Activated T-helper 9 cell treated with anti-CD3 and anti-CD28 coated beads, Interleukin-2, amount 50 U/mL, for 16 hours (primary cell): ENCODE measurements around the gene ACTL6B.
"Not testable (repeated sequence)": the region's sequence is repeated elsewhere in the genome, so short reads cannot be mapped to it uniquely, and the experiment has no call there.

Source experiments
- DNase-seq: peaks from one replicate; pipeline ENCODE4 v3.0.0-alpha.2; 2020; ENCODE audit warnings: low read depth

ACTL6B gene

GRCh38 chr7:100655908-100656674 is at the start of gene ACTL6B:
TSS of gene ACTL6B (minus strand) at chr7:100656448. CDS start at chr7:100656354, 94 bp downstream.
- DNase-seq: no peak

DNA sequence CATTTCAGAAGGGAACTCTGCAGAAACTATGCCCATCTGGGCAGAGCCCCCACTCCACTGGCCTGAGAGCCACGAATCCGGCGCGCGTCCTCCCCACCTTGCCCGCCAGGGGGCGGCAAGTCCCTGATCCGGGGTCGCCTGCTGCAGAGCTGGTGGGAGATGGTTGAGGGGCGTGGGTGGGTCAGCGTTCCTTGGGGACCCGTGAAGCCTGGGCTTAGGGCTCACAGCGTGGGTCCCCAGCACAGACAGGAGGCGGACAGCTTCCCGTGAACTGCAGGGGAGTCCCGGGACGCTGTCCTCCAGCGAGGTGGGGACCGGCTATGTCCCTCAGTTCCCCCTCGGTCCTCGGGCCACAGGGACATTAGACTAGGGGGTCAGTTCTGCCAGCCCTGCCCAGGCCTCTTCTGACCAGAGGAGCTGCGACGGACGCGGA is 49.1 kb upstream of the ACTL6B start:
- DNase-seq: peak; percentile 68

- DNase-seq: not testable (repeated sequence)
These were observed 44.8 kb upstream of the ACTL6B start for GRCh38 chr7:100701089-100701488.

GRCh38 chr7:100699018-100699417 is 42.8 kb upstream of the ACTL6B start:
- DNase-seq: no peak

DNA sequence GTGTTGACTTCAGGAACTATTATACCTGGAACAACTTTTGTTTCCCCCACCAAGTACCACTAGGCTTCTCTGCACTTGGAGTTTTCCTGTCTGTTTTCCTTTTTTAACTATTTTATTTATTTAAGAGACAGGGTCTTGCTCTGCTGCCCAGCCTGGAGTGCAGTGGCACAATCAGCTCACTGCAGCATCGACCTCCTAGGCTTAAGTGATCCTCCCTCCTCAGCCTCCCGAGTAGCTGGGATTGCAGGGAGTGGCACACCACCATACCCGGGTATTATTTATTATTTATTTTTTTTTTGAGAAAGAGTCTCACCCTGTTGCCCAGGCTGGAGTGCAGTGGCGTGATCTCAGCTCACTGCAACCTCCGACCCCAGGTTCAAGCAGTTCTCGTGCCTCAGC is 39.9 kb upstream of the ACTL6B start:
- no peak for DNase-seq

DNA sequence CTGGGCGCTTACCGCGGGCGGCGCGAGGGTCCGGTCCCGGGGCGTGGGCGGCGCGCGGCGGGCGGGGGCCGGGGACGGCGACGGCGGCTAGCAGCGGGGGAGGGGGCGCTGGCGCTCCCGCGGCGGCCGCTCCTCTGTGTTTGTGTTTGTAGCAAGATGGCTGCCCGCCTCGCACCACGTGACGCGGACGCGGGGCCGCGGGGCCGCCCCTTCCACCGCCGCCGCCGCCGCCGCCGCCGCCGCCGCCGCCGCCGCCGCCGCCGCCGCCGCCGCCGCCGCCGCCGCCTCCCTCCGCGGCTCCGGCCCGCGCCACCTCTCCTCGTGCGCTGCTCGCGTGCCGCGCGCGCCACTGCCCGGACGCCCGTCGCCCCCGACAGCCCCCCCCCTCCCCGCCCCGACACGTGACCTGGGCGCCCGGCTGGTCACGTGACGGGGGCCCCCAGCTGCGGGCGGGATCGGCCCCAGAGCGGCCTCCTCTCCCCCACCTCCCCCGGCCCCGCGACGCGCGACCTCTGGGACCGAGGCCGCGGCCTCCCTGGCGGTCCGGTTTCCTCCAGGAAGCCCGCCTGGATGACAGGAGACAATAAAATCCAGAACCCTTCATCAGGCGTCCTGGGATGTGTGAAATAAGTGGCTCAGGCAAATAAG is 38.0 kb upstream of the ACTL6B start, which contains the start of gene GIGYF1:
GIGYF1 (minus strand) TSS at position 153 of the 648 bp plus-strand sequence. CDS start 6,012 bp downstream, outside the sequence.
- DNase-seq: peak; percentile 58

GRCh38 chr7:100693312-100694097 is 37.3 kb upstream of the ACTL6B start:
- DNase-seq: no peak

GRCh38 chr7:100692578-100692961 is 36.3 kb upstream of the ACTL6B start:
- no peak for DNase-seq

GRCh38 chr7:100691676-100692577 is 35.7 kb upstream of the ACTL6B start:
- peak; percentile 69 for DNase-seq

DNA sequence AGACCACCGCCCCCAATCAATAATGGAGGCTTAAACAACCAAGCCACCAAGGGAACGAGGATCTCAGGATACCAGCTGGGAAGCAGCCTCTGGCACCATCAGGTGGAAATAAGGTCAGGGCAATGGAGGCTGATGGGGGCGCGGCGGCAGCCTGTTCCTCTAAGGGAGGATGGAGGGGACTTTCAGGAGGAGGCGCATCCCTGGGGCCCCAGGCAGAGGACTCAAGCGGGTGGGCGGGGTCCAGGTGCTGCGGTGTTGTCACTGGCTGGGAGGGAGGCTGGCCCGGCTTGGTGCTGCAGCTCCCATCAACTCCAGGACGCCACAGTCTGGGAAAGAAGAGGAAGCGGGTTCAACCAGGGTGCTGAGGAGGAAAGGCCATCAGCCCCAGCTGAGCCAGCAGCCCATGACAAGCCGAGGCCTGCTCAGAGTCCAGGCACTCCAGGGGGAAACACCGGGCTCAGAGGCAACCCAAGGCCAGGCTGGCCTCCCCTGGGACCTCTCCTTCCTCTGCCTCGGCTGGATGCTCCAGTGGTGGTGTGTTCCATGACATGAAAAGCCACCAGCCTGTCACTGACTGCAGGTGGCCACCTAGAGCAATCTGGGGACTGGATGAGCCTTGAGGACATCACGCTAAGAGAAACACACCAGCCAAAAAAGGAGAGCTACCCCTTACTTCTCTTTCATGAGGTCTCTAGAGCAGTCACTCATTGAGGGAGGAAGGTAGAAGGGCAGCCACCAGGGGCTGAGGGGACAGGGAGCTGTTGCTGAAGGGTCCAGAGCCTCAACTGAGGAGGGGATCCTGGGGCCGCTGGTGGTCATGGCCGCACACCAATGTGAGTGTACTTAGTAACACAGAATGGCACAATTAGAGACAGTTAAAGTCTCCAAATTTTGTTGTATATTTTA is 33.2 kb upstream of the ACTL6B start:
- no peak for DNase-seq

DNA sequence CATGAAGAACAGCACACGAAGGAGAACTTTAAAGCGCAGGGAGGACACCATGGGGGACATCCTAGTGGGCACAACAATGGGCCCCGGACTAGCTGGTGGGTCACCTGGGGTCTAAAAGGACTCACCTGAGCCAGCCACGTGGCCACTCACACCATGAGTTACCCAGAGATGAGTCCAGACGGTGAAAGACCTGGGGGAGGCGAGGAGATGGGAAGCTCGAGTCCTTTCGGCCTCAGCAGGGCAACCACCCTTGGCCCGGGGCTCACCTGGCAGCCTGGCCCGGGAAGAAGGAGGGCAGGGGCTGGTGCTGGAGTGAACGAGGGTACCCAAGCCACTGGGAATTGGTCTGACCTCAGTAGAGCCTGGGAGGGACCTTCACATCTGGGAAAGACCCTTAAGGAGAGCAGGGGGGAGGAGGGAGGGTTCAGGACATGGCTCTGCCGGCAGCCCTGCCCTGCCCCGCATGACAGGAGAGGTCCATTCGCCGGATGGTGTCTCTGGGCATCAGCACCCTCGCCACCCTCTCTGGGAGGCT is 32.1 kb upstream of the ACTL6B start:
- no peak for DNase-seq

DNA sequence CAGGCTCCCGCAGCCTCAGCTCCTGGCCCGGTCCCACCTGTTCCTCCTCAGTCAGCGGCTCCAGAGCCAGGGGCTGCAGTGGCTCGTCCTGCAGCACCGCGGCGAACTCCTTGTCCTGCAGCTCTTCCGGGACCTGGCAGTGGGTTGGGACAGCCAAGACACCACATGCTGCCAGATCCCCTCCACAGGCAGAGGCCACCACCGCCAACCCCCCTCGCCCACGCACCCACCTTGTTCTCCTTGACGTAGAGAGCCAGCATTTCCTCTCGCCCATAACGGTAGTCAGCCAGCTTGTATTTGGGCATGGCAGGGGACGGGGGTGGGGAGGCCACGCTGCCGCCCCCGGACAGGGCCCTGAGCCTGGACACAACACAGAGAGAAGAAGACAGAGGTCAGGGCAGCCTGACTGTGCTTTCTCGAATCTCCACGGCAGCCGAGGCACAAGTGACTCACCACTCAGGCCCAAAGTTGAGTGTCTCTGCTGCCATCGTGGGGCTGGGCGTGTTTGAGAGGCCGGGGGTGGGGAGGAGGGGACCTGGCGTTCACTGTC is 31.6 kb upstream of the ACTL6B start:
- DNase-seq: no peak

DNA sequence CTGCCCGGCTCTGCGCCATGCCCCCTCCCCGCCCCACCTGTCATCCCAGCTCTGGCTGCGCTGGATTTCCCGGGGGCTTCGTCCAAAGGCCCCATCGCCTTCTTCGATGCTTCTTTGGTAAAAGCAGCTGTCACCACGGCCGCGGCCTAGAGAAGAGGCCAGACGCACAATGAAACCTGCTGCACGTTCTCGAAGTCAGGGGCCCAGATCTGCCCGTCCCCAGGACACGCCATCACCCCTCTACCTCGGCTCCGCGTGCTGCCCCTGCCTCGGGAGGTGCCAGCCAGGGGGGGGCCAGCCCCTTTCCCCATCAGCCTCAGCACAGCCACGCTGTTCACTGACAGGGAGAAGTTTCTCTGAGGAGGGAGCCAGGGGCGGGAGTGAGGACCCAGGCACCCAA is 31.0 kb upstream of the ACTL6B start:
- no peak for DNase-seq

- DNase-seq: no peak
These were observed 30.6 kb upstream of the ACTL6B start for GRCh38 chr7:100686822-100687211.

DNA sequence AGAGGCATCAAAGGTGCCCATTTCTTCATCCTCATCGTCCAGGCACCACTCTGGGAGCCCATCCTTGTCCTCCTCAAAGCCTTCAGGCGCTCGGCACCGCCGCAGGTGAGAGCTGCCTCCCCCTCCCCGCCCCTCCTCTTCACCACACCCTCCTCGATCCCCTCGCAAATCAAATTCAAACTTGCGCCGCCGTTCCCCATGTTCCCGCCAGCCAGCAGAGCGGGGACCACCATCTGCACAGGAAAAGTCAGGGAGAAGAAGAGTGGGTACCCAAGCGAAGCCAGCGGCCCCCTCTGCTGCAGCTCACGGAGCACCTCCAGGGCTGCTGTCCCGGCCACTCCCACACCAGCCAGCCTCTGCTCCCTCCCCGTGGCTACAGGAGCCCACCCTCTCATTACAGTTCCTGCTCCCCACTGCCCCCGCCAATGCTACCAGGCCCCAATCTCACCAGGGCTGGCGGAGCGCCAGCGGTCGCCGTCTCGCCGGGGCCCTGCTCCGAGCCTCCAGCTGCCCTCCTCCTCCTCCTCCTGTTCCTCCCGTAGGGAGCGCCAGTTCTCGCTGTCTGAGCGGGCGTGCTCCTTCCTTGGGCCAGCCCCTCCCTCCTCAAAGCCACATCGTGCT is 30.1 kb upstream of the ACTL6B start:
- no peak for DNase-seq

DNA sequence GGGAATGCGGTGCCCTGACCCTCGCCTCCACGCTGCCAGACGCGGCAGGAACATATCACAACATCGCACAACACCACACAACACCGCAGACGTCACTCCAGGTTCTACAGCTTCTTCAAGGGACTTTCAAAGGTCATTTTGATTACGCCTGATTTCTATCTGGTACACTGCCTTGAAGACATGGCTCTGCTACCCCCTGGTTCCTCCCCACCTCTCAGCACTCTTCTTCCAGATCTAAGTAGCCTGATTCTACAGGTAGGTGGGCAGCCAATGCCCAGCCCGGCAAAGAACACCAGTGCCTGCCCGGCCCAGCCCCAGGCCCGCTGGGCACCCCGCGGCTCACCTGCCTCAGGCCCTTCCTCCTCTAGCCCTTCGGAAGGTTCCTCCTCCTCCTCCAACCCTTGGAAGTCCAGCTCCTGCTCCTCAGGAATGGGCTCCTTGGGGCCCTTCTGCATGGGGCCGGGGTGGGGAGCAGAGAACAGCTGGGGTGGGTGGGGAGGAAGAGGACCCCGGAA is 29.4 kb upstream of the ACTL6B start:
- DNase-seq: no peak

DNA sequence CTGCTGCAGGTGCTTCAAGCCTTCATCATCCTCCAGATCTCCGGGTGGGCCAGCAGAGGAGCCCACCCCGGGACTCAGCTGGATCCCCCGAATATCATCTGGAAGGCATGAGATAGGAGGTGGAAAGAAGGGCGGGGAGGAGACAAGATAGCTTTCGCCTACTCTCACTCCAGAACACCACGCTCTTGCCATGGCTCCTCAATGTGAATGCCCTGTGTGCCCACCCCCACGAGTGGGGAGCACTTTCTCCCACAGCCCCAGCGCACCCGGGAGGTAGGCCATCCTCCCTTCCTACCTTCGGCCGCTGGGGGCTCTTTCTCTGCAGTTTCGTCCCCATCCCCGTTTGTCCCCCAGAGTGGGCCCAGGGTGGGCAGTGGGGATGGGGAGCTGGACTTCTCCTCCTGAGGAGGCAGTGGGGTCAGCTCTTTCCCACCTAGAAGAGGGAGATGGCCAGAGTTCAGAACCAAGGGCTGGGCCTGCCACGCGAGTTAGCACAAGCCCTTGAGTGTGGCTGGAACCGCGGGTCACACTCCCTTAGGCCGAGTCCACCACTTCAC is 28.9 kb upstream of the ACTL6B start:
- no peak for DNase-seq

DNA sequence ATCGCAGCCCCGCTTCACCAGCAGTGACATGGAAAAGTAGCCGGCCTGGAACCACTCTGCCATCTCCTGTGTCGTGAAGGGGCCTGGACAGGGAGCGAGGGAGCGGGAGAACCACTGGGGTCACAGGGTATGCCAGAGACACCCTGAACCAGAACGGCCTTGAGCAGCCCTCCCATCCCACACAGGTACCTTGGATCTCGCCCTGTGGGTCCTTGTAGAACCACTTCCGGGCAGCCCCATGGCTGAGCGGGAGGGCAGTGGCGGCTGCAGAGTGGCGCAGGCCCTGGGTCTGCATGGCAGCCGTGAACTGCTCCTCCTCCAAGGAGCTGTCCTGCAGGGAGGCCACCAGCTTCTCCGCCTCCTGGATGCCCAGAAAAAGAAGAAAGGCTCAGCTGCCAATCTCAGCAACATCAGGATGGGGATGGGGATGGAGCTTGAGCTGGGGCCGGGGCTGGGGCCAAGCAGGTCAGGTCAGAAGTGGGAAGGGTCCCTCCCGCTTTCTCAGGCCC is 28.3 kb upstream of the ACTL6B start:
- no peak for DNase-seq
